GM20000 (cell line): ENCODE measurements around the gene KLK7.

Experiments
- DNase-seq: peaks from one replicate; pipeline ENCODE4 v3.0.0; 2012; ENCODE audit warnings: low spot score
- CTCF ChIP-seq: IDR thresholded peaks from 2 replicates; pipeline ENCODE4 v1.5.1; 2012; ENCODE audit warnings: mild to moderate bottlenecking, control low read depth; ENCODE audit errors: extremely low read depth, missing control alignments

KLK7 gene

GRCh38 chr19:50932018-50932689, 51.6 kb downstream of the KLK7 start:
- no peak for TF ChIP-seq CTCF
- DNase-seq = no peak

- no peak for TF ChIP-seq CTCF
- no peak for DNase-seq
These were observed 52.7 kb downstream of the KLK7 start for GRCh38 chr19:50931023-50931422.

GRCh38 chr19:50928831-50929230, 54.9 kb downstream of the KLK7 start:
- no peak for TF ChIP-seq CTCF
- no peak for DNase-seq
